HepG2 (cell line): Measurements from ENCODE around the gene ADAMTS17. TPM values are rescaled to one million over a fixed set of nuclear protein-coding genes. Genes with fewer than 3 reads are reported as not detected.
A peak's percentile ranks its signal among the peaks of the same experiment; 100 is the strongest.

ENCODE experiments used
- ARNT2 ChIP-seq: sonication (generic); formaldehyde crosslinking; IDR thresholded peaks from 2 replicates; pipeline ENCODE4 v1.8.0; 2022; ENCODE audit warnings: mild to moderate bottlenecking, low read depth, missing genetic modification reagents, moderate library complexity
- ELF3 ChIP-seq: IDR thresholded peaks from 2 replicates; pipeline ENCODE4 v1.6.1; 2016; ENCODE audit warnings: missing genetic modification reagents, missing compliant biosample characterization
- EZH2 ChIP-seq: conservative IDR thresholded peaks from 2 replicates; pipeline ENCODE4 v1.6.1; 2012; ENCODE audit warnings: mild to moderate bottlenecking, low read depth, low read length, moderate library complexity
- GATAD2A ChIP-seq: IDR thresholded peaks from 2 replicates; pipeline ENCODE4 v1.6.1; 2016
- KLF9 ChIP-seq: IDR thresholded peaks from 2 replicates; pipeline ENCODE4 v1.6.1; 2016; ENCODE audit warnings: low read depth
- MXD4 ChIP-seq: IDR thresholded peaks from 2 replicates; pipeline ENCODE4 v1.6.1; 2016; ENCODE audit warnings: mild to moderate bottlenecking, missing biosample characterization, missing genetic modification reagents
- POLR2A ChIP-seq, 2 experiments: IDR thresholded peaks; 2 replicates each; pipeline ENCODE4 v1.6.1; 2011; ENCODE audit warnings: low read depth in 2 of 2, low read length in 2 of 2, mild to moderate bottlenecking in 1 of 2, moderate library complexity in 1 of 2; ENCODE audit not compliant: insufficient read depth in 1 of 2
- RNF2 ChIP-seq: fragments of 450-650 bp; conservative IDR thresholded peaks from 2 replicates; pipeline ENCODE4 v1.6.1; 2016; ENCODE audit warnings: low read depth
- SMC3 ChIP-seq: IDR thresholded peaks from 2 replicates; pipeline ENCODE4 v1.6.1; 2011; ENCODE audit warnings: low read length, improper control_type of control experiment
- SP5 ChIP-seq: IDR thresholded peaks from 2 replicates; pipeline ENCODE4 v1.6.1; 2016; ENCODE audit warnings: low read depth, borderline replicate concordance
- STAT5B ChIP-seq: sonication (generic); formaldehyde crosslinking; IDR thresholded peaks from 2 replicates; pipeline ENCODE4 v1.4.0; 2020; ENCODE audit warnings: missing genetic modification reagents
- YY1 ChIP-seq: IDR thresholded peaks from 2 replicates; pipeline ENCODE4 v1.6.1; 2011; ENCODE audit warnings: low read length, low read depth, moderate library complexity, mild to moderate bottlenecking; ENCODE audit not compliant: insufficient read depth, insufficient replicate concordance
- ZNF383 ChIP-seq: sonication (generic); formaldehyde crosslinking; IDR thresholded peaks from 2 replicates; pipeline ENCODE4 v1.4.0; 2020; ENCODE audit warnings: missing genetic modification reagents, mild to moderate bottlenecking, borderline replicate concordance
- ZNF501 ChIP-seq: sonication (generic); formaldehyde crosslinking; IDR thresholded peaks from 2 replicates; pipeline ENCODE4 v1.5.1; 2020; ENCODE audit warnings: mild to moderate bottlenecking, moderate library complexity, missing genetic modification reagents
- ZNF562 ChIP-seq: sonication (generic); formaldehyde crosslinking; IDR thresholded peaks from 2 replicates; pipeline ENCODE4 v1.8.0; 2022; ENCODE audit warnings: missing genetic modification reagents, borderline replicate concordance
- ZNF788 ChIP-seq: sonication (generic); formaldehyde crosslinking; IDR thresholded peaks from 2 replicates; pipeline ENCODE4 v1.5.0; 2020; ENCODE audit warnings: mild to moderate bottlenecking, missing genetic modification reagents, borderline replicate concordance
- polyA plus RNA-seq, 8 experiments: library from polyadenylated mRNA; depleted of rRNA in 3 of 8; stranded (reverse) in 7 of 8; unstranded in 1 of 8; fragments of >200 nt; fragmentation: Illumina TruSeq in 4 of 8; extraction: Trizol in 4 of 8; gene quantifications; 2 replicates each; pipeline versions ENCODE4 v1.2.1 to v1.2.3, GENCODE V29; 2011 to 2016; ENCODE audit warnings: low read depth in 4 of 8, missing spikeins in 1 of 8, mixed read lengths in 1 of 8; ENCODE audit not compliant: insufficient read depth in 1 of 8
- total RNA-seq, 5 experiments: library from RNA; depleted of rRNA; stranded (reverse); fragments of >200 nt; fragmentation: Illumina TruSeq; extraction: Trizol; gene quantifications; 2 replicates each; pipeline ENCODE4 v1.2.3, GENCODE V29; 2016; ENCODE audit warnings: low read depth in 1 of 5
- TF ChIP-seq, protein P1 (sequence below): sonication (generic); formaldehyde crosslinking; IDR thresholded peaks from 2 replicates; pipeline ENCODE4 v1.4.0; 2020; ENCODE audit warnings: mild to moderate bottlenecking, missing genetic modification reagents
- TF ChIP-seq, protein P2 (sequence below): IDR thresholded peaks from 2 replicates; pipeline ENCODE4 v1.6.1; 2016; ENCODE audit warnings: low read depth, borderline replicate concordance
- TF ChIP-seq, protein P3 (sequence below): sonication (generic); formaldehyde crosslinking; conservative IDR thresholded peaks from 2 replicates; pipeline ENCODE4 v1.8.0; 2022; ENCODE audit warnings: mild to moderate bottlenecking, moderate library complexity, missing genetic modification reagents

The ADAMTS17 gene
- total and polyA plus RNA-seq, 2 of the 13 experiments (the other 11 are each of a cell fraction or from before 2014, with no cell fraction given): 0.02 to 0.04 TPM

GRCh38 chr15:100341750-100342560 lies at the start of gene ADAMTS17 (continued):
- TF ChIP-seq, protein P1, sequence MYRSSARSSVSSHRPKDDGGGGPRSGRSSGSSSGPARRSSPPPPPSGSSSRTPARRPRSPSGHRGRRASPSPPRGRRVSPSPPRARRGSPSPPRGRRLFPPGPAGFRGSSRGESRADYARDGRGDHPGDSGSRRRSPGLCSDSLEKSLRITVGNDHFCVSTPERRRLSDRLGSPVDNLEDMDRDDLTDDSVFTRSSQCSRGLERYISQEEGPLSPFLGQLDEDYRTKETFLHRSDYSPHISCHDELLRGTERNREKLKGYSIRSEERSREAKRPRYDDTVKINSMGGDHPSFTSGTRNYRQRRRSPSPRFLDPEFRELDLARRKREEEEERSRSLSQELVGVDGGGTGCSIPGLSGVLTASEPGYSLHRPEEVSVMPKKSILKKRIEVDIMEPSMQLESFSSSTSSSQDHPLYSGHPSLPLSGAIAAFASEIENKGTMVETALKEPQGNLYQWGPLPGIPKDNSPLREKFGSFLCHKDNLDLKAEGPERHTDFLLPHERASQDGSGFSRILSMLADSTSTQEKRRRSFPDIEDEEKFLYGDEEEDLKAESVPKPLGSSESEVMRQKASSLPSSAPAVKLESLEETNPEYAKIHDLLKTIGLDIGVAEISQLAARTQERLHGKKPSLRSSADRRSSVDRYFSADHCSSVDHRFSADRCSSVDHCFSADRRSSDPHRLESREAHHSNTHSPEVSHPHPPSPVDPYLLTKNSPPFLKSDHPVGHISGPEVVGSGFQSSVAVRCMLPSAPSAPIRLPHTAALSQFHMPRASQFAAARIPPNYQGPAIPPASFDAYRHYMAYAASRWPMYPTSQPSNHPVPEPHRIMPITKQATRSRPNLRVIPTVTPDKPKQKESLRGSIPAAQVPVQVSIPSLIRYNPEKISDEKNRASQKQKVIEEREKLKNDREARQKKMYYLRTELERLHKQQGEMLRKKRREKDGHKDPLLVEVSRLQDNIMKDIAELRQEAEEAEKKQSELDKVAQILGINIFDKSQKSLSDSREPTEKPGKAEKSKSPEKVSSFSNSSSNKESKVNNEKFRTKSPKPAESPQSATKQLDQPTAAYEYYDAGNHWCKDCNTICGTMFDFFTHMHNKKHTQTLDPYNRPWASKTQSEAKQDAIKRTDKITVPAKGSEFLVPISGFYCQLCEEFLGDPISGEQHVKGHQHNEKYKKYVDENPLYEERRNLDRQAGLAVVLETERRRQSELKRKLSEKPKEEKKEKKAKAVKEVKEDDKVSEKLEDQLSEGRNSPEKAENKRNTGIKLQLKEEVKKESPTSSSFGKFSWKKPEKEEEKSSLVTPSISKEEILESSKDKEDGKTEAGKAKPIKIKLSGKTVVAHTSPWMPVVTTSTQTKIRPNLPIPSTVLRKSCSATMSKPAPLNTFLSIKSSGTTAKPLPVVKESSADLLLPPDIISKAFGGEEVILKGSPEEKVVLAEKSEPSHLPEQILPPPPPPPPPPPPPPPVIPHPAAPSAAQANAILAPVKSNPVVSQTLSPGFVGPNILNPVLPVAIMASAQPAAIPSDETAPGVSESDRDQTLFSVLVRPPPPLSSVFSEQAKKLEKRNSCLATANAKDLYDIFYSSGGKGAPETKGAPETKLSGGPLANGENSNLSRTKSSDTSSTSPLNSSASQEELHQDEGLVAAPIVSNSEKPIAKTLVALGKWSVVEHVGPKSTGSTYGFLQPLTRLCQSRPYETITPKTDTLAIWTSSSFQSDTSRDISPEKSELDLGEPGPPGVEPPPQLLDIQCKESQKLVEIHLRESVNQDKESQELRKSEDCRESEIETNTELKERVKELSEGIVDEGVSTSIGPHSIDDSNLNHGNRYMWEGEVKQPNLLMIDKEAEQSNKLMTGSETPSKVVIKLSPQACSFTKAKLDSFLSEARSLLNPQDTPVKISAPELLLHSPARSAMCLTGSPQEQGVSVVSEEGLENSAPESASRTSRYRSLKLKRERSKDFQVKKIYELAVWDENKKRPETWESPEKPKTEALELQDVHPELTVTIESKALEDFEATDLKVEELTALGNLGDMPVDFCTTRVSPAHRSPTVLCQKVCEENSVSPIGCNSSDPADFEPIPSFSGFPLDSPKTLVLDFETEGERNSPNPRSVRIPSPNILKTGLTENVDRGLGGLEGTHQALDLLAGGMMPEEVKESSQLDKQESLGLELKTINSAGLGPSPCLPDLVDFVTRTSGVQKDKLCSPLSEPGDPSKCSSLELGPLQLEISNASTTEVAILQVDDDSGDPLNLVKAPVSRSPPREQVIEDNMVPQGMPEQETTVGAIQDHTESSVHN: no peak
- peak; percentile 7; the same call in 1 of the 2 replicates for TF ChIP-seq SMC3
- peak; percentile 49; the same call in 1 of the 2 replicates for TF ChIP-seq RNF2
- 0 out of 2 replicates have a peak, but pooled peaks have one; percentile 16 for TF ChIP-seq ELF3 (CRISPR knock-in tag)
- TF ChIP-seq KLF9 (CRISPR knock-in tag): no peak
- TF ChIP-seq ZNF501 (CRISPR knock-in tag): 0 out of 2 replicates have a peak, but pooled peaks have one; percentile 25
- TF ChIP-seq STAT5B (CRISPR knock-in tag): no peak
- 0 out of 2 replicates have a peak, but pooled peaks have one; percentile 18 for TF ChIP-seq ARNT2 (CRISPR knock-in tag)
- TF ChIP-seq GATAD2A (CRISPR knock-in tag): peak; percentile 59
- TF ChIP-seq MXD4 (CRISPR knock-in tag): peak; percentile 72; the same call in 1 of the 2 replicates
- TF ChIP-seq, protein P2, sequence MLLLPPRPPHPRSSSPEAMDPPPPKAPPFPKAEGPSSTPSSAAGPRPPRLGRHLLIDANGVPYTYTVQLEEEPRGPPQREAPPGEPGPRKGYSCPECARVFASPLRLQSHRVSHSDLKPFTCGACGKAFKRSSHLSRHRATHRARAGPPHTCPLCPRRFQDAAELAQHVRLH (CRISPR knock-in tag): no peak
- TF ChIP-seq ZNF383: no peak
- 0 out of 2 replicates have a peak, but pooled peaks have one; percentile 19 for TF ChIP-seq SP5
- no peak for TF ChIP-seq POLR2A (IDR thresholded peaks at IDR 0.05; ENCODE audit: insufficient read depth in 1 of 2, low read depth in 2 of 2, low read length in 2 of 2)
- TF ChIP-seq YY1: no peak
- 0 out of 2 replicates have a peak, but pooled peaks have one; percentile 78 for TF ChIP-seq EZH2
- no peak for TF ChIP-seq ZNF562 (CRISPR knock-in tag)
- TF ChIP-seq, protein P3, sequence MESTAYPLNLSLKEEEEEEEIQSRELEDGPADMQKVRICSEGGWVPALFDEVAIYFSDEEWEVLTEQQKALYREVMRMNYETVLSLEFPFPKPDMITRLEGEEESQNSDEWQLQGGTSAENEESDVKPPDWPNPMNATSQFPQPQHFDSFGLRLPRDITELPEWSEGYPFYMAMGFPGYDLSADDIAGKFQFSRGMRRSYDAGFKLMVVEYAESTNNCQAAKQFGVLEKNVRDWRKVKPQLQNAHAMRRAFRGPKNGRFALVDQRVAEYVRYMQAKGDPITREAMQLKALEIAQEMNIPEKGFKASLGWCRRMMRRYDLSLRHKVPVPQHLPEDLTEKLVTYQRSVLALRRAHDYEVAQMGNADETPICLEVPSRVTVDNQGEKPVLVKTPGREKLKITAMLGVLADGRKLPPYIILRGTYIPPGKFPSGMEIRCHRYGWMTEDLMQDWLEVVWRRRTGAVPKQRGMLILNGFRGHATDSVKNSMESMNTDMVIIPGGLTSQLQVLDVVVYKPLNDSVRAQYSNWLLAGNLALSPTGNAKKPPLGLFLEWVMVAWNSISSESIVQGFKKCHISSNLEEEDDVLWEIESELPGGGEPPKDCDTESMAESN (CRISPR knock-in tag): peak; percentile 60; the same call in 1 of the 2 replicates
- 0 out of 2 replicates have a peak, but pooled peaks have one; percentile 41 for TF ChIP-seq ZNF788
